GM12891 (cell line): ENCODE data around the gene MOB1A.

Source experiments
- POLR2A ChIP-seq: IDR thresholded peaks from 2 replicates; pipeline ENCODE4 v1.6.1; 2011; ENCODE audit warnings: low read depth, low read length, control low read depth
- POLR2AphosphoS5 ChIP-seq: IDR thresholded peaks from 2 replicates; pipeline ENCODE4 v1.6.1; 2011; ENCODE audit warnings: low read depth, low read length, control low read depth
- SPI1 ChIP-seq: IDR thresholded peaks from 2 replicates; pipeline ENCODE4 v1.6.1; 2011; ENCODE audit warnings: low read depth, low read length, control low read depth
- TAF1 ChIP-seq: IDR thresholded peaks from 2 replicates; pipeline ENCODE4 v1.6.1; 2011; ENCODE audit warnings: low read depth, low read length, control low read depth

DNA sequence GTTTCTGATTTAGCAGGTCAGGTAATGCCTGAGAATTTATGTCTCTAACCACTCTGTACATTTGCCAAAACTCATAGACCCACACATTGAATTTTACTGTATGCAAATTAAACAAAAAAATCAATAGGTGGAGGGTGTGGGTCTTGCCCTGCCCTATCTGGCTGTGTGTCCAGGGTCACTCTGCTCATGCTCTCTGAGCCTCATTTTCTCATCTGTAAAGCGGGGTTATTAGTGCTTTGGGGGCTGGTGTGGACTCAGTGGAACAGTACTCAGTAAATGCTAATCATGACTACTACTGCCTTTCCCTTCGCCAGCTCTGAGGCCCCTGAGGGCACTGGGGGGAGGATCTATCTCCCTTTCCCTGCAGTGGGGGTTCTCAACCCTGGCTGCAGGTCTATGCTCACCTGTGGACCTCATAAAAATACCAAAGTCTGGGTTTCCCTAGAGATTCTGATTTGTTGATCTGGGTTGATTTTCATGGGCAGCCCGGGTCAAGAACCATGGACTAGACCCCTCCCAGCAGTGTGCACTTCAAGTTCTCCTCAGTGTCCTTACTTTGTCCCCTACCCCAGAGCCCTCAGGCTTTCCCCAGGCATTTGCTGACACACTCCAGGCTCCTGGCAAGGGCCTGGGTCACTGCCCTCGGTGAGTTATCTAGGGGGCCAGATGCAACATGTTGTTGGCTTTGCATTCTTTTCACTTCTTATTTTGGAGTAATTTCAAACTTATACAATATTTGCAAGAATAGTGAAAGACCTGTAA lies 47.2 kb upstream of the MOB1A start:
- TF ChIP-seq POLR2A: no peak
- no peak for TF ChIP-seq POLR2AphosphoS5
- no peak for TF ChIP-seq TAF1
- no peak for TF ChIP-seq SPI1
